CD4-positive, alpha-beta T cell treated with Interferon alpha-2 for 1 hour (primary cell): ENCODE results near the gene WFDC5.
"Not testable (repeated sequence)": the region's sequence is repeated elsewhere in the genome, so short reads cannot be mapped to it uniquely, and the experiment has no call there.

Experiments
- DNase-seq, 2 donors: peaks; one replicate each; pipeline ENCODE4 v3.0.0-alpha.2; 2020 to 2022

Gene WFDC5, protein sequence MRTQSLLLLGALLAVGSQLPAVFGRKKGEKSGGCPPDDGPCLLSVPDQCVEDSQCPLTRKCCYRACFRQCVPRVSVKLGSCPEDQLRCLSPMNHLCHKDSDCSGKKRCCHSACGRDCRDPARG

GRCh38 chr20:45114465-45115385 is at the start of gene WFDC5:
Gene WFDC5 (minus strand): TSS chr20:45115174. CDS start chr20:45115083, 91 bp downstream.
- no peak for DNase-seq

GRCh38 chr20:45163083-45163803 is 48.3 kb upstream of the WFDC5 start:
- DNase-seq, result no peak

DNA sequence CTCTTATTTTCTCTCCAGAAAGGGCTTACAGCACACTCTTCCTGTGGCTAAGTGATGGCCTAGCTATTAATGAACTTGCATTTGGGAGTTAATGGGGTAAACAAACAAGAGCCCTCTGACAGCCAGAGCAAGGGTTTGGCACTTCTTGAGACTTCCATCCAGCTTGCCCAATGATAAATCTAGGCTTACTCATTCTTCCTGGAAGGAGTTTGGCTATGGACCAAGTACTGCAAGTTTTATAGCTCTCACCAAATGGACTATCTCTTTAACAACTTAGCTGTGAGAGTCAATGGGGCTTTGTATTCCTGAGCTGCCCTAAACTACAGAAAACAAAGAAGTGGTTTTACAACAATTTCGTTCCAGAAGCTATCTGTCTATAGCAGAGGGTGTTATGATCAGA is 43.0 kb upstream of the WFDC5 start:
- DNase-seq, result no peak

GRCh38 chr20:45156713-45157112 is 41.7 kb upstream of the WFDC5 start:
- DNase-seq, result no peak

DNA sequence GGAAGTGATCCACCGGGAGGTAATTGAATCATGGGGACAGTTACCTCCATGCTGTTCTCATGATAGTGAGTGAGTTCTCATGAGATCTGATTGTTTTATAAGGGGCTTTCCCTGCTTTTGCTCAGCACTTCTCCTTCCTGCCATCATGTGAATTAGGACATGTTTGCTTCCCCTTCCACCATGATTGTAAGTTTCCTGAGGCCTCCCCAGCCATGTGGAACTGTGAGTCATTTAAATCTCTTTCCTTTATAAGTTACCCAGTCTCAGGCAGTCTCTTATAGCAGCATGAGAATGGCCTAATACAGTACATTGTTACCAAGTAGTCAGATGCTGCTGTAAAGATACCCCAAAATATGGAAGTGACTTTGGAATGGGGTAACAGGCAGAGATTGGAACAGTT is 39.8 kb upstream of the WFDC5 start:
- peak in 1 of 2 donors; percentile 4 for DNase-seq

GRCh38 chr20:45154183-45154582 is 39.2 kb upstream of the WFDC5 start:
- no peak for DNase-seq

- peak; percentile 3 to 6 for DNase-seq
Measured at GRCh38 chr20:45153752-45154151, 38.8 kb upstream of the WFDC5 start.

DNA sequence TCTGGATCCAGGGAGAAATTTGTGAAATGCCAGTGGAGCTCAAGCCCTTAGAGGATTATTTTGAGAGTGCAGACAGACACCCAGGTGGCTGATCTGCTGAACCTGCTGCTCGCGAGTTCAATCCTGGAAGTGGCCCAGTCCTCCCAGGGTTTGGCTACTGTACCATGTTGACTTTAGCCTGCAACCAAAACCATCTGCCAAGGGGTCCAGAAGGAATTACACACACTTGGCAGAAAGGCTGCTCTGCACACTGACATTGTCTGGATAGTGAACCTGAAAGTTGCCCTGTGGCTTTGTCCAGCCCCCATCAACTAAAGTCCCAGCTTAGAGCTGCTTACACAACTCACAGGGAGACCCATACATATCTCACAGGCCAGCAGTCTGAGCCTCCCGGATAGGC is 38.2 kb upstream of the WFDC5 start:
- no peak for DNase-seq

DNA sequence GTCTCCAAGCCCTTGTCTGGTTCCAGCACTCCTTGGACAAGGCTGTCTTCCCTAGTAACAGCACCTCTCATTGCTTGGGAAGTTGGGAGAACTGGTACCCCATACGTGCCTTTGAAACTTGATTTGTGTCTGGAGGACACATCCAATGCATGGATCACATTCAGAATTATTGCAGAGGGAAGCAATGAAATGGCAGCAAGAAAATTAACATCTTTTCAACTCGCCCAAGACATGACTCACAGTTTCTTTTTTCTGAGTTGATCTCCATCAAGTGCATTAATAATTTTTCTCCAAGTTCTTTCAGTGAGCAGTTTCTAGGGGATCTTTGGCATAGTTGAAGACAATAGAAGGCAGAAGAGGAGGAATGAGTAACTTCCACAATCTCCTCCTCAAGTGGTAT is 37.4 kb upstream of the WFDC5 start:
- no peak for DNase-seq

DNA sequence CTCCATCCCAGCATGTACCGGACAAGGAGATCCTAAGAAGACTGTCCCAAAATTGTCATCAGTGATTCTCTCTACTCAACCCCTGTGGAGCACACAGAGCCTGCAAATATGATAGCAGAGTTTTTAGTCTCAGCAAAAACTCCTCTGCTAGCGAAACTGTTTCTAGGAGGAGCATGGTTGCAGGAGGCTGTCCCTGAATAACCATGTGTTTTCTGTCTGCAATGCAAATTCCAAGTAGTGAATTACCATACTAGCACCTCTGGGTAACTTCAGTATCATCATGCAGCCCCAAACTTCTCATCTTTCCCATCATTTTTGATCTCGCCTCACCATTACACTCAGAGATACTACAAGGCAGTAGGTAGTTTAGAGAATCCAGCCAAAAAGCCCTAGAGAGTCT is 34.1 kb upstream of the WFDC5 start:
- DNase-seq, result no peak

GRCh38 chr20:45140836-45141235 is 25.9 kb upstream of the WFDC5 start:
- DNase-seq, result no peak

GRCh38 chr20:45139733-45140375 is 24.9 kb upstream of the WFDC5 start:
- DNase-seq, result not testable (repeated sequence)

GRCh38 chr20:45138561-45139300 is 23.8 kb upstream of the WFDC5 start:
- DNase-seq, result peak; percentile 29 to 36

DNA sequence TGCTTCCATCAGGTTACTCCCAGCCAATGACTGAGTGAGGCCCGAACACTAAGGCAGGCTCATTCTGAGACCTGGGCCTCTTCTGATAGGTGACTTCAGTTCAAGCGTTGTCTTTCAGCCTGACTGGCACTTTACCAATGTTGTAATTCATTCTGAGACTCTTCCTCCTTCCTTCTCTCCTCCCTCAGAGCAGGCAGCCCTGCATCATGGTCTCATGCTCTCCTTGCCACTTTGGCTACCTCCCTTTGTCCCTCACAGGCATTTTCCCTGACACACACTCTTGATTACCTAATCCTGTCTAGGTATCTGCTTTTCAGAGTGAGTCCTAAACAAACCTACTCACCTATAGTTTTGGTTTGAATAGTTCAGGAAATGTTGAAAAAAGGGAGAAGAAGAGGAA is 21.9 kb upstream of the WFDC5 start:
- DNase-seq, result no peak

GRCh38 chr20:45128099-45128498 is 13.1 kb upstream of the WFDC5 start:
- no peak for DNase-seq

- no peak for DNase-seq
Measured at GRCh38 chr20:45124365-45124764, 9.4 kb upstream of the WFDC5 start, which contains the start of gene WFDC12. Gene WFDC12 (minus strand): TSS chr20:45124465. CDS start chr20:45124447, 18 bp downstream.

DNA sequence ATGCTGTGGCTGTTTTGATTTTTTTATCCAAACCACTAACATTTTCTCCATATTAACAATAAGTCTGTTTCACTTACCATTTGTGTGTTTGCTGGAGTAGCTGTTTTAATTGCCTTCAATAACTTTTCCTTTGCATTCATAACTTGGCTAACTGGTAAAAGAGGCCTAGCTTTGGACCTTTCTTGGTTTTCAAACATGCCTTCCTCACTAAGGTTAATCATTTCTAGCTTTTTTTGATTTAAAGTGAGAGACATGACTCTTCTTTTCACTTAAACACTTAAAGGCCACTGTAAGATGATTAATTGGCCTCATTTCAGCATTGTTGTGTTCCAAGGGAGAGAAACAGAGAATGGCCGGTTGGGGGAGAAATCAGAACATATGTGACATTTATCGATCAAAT is 6.4 kb upstream of the WFDC5 start:
- DNase-seq, result no peak

DNA sequence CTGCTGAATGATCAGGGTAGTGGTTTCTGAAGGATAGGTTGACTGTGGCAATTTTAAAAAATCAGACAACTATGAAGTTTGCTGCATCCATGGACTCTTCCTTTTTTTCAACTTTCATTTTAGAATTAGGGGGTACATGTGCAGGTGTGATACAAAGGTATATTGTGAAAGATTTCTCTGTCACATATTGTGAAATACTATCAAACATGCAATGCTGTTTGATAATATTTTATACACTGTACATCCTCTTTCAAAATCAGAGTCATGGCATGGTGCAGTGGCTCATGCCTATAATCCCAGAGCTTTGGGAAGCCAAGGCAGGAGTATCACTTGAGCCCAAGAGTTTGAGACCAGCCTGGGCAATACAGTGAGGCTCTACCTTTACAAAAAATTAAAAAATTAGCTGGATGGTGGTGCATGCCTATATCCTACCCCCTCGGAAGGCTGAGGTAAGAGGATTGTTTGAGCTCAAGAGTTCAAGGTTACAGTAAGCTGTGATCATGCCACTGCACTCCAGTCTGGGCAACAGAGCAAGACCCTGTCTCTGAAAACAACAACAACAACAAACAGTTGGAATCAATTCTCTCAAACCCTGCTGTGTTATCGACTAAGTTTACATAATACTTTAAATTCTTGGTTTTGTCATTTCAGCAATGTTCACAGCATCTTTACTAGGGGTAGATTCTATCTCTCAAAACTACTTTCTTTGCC is 4.7 kb upstream of the WFDC5 start:
- no peak for DNase-seq

DNA sequence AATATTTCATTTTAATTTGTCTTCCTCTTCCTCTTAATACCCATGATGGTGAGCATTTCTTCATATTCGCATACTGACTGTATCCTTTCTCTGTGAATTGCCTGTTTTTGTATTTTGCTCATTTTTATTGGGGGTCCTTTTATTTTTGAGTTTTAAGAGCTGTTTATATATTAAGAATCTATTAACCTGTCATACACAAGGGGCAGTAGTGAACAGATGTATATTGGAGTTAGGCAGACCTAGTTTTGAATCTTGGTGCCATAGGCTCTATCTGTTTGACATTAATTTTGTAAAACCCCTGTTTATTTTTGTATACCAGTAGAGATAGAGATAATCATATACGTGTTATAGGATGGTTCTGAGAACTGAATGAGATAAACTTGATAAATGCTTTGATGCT is 3.1 kb upstream of the WFDC5 start:
- no peak for DNase-seq

- DNase-seq, result no peak
Measured at GRCh38 chr20:45117581-45117980, 2.6 kb upstream of the WFDC5 start.

DNA sequence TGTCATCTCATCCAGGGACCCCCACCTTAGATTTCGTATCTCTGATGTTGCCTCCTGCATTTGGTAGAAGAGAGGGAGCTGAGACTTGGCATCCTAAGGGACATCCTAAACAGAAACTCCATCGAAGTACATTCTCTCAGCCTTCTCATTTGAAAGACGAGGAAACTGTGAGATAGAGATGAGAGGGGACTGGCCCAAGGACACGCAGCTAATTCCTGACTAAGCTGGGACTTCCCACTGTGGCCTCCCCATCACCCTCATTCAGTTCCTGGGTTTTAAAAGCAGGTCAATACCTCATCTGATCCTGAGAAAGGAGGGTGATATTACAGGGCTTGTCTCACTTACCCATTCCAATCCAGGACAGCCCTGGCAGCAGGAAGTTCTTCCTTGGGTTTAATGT is 855 bp upstream of the WFDC5 start:
- DNase-seq, result no peak

DNA sequence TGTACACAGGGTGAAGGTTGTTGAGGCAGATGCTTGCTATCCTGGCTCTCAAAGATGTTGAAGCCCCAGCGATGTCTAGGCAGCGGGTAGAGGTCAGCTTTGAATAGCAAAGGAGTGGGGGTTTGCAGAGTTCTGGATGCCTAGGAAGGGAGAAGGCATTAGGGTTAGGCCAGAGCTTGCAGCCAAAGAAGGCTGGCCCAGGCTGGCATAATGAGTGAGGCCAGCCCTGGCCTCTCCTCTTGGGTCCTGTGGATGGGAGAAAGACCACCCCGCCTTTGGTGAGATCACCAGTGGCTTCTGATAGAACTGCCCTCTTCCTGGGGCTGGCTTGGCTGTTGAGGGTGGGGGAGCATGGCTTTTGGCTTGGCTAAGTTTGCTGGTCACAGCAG is 406 bp upstream of the WFDC5 start:
- no peak for DNase-seq
